Kidney epithelial cell (primary cell): ENCODE data around the gene NAV2. TPM values are rescaled to one million over a fixed set of nuclear protein-coding genes. Genes with fewer than 3 reads are reported as not detected.
A peak's percentile ranks its signal among the peaks of the same experiment; 100 is the strongest.

Experiments
- DNase-seq: peaks from one replicate; pipeline ENCODE4 v3.0.0-alpha.2; 2010; ENCODE audit warnings: low read depth
- H3K27me3 ChIP-seq: 2 replicates; pipeline ENCODE4 v1.6.0; 2011; ENCODE audit warnings: low read length; ENCODE audit not compliant: control insufficient read depth, insufficient read depth
- H3K36me3 ChIP-seq: 2 replicates; pipeline ENCODE4 v1.5.1; 2011; ENCODE audit warnings: low read length; ENCODE audit not compliant: control insufficient read depth, insufficient read depth
- H3K4me3 ChIP-seq: 2 replicates; pipeline ENCODE4 v1.5.1; 2011; ENCODE audit warnings: low read depth, mild to moderate bottlenecking, control low read depth, low read length
- CTCF ChIP-seq: IDR thresholded peaks from 2 replicates; pipeline ENCODE4 v1.5.1; 2011; ENCODE audit warnings: mild to moderate bottlenecking, moderate library complexity, low read length, control low read depth, inconsistent platforms; ENCODE audit not compliant: insufficient read depth, poor library complexity, severe bottlenecking
- total RNA-seq: library from RNA; depleted of rRNA; stranded (reverse); fragments of >200 nt; gene quantifications from 2 replicates; pipeline ENCODE4 v1.2.3, GENCODE V29; 2015

NAV2 gene
- total RNA-seq, 1 donor from 2014 or later = 41.5 TPM

- TF ChIP-seq CTCF = no peak
- Histone ChIP-seq H3K36me3 (peaks cover 2% of the 10 kb centered on the region), H3K4me3 (no peak overlapping the region), H3K27me3 (no peaks in the 10 kb centered on the region)
- DNase-seq = no peak
Observed at GRCh38 chr11:20034941-20035340, 322.3 kb downstream of the NAV2 start.

- peaks cover 2% of the 10 kb centered on the region for H3K36me3 ChIP-seq
- no peak for DNase-seq
- TF ChIP-seq CTCF = no peak
- H3K27me3 ChIP-seq = no peaks in the 10 kb centered on the region
- H3K4me3 ChIP-seq = no peak overlapping the region
Observed at GRCh38 chr11:20035375-20035700, 322.7 kb downstream of the NAV2 start.

GRCh38 chr11:20035701-20036601, 323.3 kb downstream of the NAV2 start:
- Histone ChIP-seq H3K36me3 (peaks cover 2% of the 10 kb centered on the region), H3K4me3 (no peak overlapping the region), H3K27me3 (no peaks in the 10 kb centered on the region)
- peak; percentile 86 for DNase-seq
- TF ChIP-seq CTCF = no peak

- no peak for TF ChIP-seq CTCF
- no peak overlapping the region for H3K4me3 ChIP-seq
- H3K36me3 ChIP-seq = peaks cover 2% of the 10 kb centered on the region
- no peak for DNase-seq
- H3K27me3 ChIP-seq = no peaks in the 10 kb centered on the region
Observed at GRCh38 chr11:20036626-20037335, 324.1 kb downstream of the NAV2 start.

GRCh38 chr11:20037396-20038153, 324.9 kb downstream of the NAV2 start:
- no peak for TF ChIP-seq CTCF
- Histone ChIP-seq H3K27me3 (no peaks in the 10 kb centered on the region), H3K4me3 (no peak overlapping the region), H3K36me3 (peaks cover 2% of the 10 kb centered on the region)
- no peak for DNase-seq
